BJ (cell line): Measurements from ENCODE around the gene SSTR1. TPM values are rescaled to one million over a fixed set of nuclear protein-coding genes. Genes with fewer than 3 reads are reported as not detected.

Experiments
- CTCF ChIA-PET: fragments of 350-600 bp; formaldehyde crosslinking; extraction: SDS; loops from one replicate; lab custom pipeline; 2021; ENCODE audit warnings: antibody characterized with exemption, inconsistent platforms; lab: Yijun Ruan, JAX
- POLR2A ChIA-PET: fragments of 300-600 bp; sonication (Branson Sonifier 250); formaldehyde crosslinking; extraction: SDS; loops from one replicate; lab custom pipeline; 2021; ENCODE audit warnings: antibody characterized with exemption; lab: Charles Lee
- DNase-seq: peaks from one replicate; pipeline ENCODE4 v3.0.0-alpha.2; 2011; ENCODE audit warnings: low read depth
- H3K27me3 ChIP-seq: 2 replicates; pipeline ENCODE4 v1.6.0; 2011; ENCODE audit warnings: low read length; ENCODE audit not compliant: control insufficient read depth, insufficient read depth
- H3K36me3 ChIP-seq: 2 replicates; pipeline ENCODE4 v1.5.1; 2011; ENCODE audit warnings: low read length; ENCODE audit not compliant: control insufficient read depth, insufficient read depth
- H3K4me3 ChIP-seq: 2 replicates; pipeline ENCODE4 v1.5.1; 2011; ENCODE audit warnings: low read depth, mild to moderate bottlenecking, control low read depth, low read length
- polyA plus RNA-seq: library from polyadenylated mRNA; depleted of rRNA; stranded (reverse); fragments of >200 nt; gene quantifications from 2 replicates; pipeline ENCODE4 v1.2.3, GENCODE V29; 2011
- TF ChIP-seq, protein P1 (sequence below): IDR thresholded peaks from 2 replicates; pipeline ENCODE4 v1.5.1; 2011; ENCODE audit warnings: low read depth, mild to moderate bottlenecking, control low read depth, inconsistent platforms, low read length, moderate library complexity; ENCODE audit not compliant: insufficient read depth

SSTR1 gene
- polyA plus RNA-seq, 1 experiment: 55.9 TPM

DNA sequence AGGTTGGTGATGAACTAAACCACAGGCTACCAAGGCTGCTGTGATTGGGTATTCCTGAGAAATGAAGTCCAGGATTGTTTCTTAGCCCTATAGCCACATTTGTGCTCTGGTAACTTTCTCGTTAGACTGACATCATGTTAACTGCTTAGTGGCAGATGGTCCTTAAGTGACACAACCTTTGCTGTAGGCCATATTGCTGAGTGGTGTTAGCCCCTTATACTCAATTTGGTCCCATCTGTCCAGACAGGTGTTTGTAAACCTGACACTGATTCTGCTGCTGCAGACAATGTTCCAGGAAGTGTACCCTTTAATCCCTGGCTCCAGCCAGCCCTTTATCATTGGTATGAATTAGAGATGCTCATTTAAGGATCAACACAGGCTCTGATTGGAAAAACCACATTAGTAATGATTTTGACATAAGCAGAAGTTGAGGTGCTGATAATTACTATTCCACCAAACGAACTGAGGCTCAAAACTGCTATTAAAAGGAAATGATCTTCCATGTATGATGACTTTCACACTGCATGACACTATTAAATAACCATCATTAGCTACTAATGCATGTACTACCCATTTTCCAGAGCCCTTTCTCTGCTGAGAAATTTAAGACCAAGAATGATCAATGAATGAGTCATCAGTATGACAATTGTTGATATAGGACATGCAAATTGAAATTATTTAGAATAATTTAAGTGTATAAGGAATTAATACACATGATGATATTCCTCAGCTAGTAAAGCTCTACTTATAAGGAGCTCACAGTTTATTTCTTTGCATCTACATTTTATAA, 3.6 kb upstream of the SSTR1 start:
- Histone ChIP-seq H3K4me3 (no peak overlapping the region), H3K36me3 (no peaks in the 10 kb centered on the region), H3K27me3 (no peaks in the 10 kb centered on the region)
- TF ChIP-seq, protein P1, sequence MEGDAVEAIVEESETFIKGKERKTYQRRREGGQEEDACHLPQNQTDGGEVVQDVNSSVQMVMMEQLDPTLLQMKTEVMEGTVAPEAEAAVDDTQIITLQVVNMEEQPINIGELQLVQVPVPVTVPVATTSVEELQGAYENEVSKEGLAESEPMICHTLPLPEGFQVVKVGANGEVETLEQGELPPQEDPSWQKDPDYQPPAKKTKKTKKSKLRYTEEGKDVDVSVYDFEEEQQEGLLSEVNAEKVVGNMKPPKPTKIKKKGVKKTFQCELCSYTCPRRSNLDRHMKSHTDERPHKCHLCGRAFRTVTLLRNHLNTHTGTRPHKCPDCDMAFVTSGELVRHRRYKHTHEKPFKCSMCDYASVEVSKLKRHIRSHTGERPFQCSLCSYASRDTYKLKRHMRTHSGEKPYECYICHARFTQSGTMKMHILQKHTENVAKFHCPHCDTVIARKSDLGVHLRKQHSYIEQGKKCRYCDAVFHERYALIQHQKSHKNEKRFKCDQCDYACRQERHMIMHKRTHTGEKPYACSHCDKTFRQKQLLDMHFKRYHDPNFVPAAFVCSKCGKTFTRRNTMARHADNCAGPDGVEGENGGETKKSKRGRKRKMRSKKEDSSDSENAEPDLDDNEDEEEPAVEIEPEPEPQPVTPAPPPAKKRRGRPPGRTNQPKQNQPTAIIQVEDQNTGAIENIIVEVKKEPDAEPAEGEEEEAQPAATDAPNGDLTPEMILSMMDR: no peak
- DNase-seq: no peak
- POLR2A ChIA-PET: interaction anchor here (0.6 kb wide), 1 partner anchor 9 kb away, joined by 3 read pairs; no protein-coding TSS in a partner anchor
- CTCF ChIA-PET: interaction anchor here (1.2 to 2.1 kb wide), 3 partner anchors 301 to 396 kb away, joined by 3 to 6 read pairs (median 6); no protein-coding TSS in a partner anchor

DNA sequence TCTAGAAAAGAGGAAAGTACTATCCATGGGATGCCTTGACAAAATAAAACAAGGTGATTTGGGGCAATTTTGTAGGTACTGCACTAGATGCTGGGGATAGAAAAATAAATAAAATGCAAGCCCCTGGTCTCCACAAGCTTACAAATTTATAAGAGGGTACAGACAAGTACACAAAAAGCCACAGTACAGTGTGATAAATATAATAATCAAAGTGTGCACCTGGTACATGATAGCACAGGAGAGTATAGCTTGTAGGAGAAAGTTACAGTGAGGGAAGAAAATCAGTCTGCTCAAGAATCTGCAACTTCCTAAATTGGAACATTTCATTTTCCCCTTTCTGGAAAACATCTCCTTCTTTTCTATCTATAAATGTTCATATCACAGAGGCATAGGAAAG, 3.0 kb upstream of the SSTR1 start:
- no peaks in the 10 kb centered on the region for H3K36me3 ChIP-seq
- H3K27me3 ChIP-seq: no peaks in the 10 kb centered on the region
- no peak overlapping the region for H3K4me3 ChIP-seq
- CTCF ChIA-PET: interaction anchor here (1.2 to 2.1 kb wide), 3 partner anchors 302 to 395 kb away, joined by 3 to 6 read pairs (median 6); no protein-coding TSS in a partner anchor
- no peak for DNase-seq
- POLR2A ChIA-PET: interaction anchor here (0.6 kb wide), 1 partner anchor 9 kb away, joined by 3 read pairs; no protein-coding TSS in a partner anchor
- TF ChIP-seq, protein P1: no peak

- Histone ChIP-seq H3K27me3 (no peaks in the 10 kb centered on the region), H3K4me3 (no peak overlapping the region), H3K36me3 (no peaks in the 10 kb centered on the region)
- POLR2A ChIA-PET: interaction anchor here (0.6 kb wide), 1 partner anchor 8 kb away, joined by 3 read pairs; no protein-coding TSS in a partner anchor
- TF ChIP-seq, protein P1: no peak
- CTCF ChIA-PET: interaction anchor here (0.8 to 2.1 kb wide), 4 partner anchors 9 to 395 kb away, joined by 3 to 6 read pairs (median 4); no protein-coding TSS in a partner anchor
- DNase-seq: no peak
Observed at GRCh38 chr14:38205119-38205813, 2.4 kb upstream of the SSTR1 start.

- Histone ChIP-seq H3K36me3 (no peaks in the 10 kb centered on the region; the same call in 1 of the 2 replicates), H3K4me3 (no peak overlapping the region), H3K27me3 (no peaks in the 10 kb centered on the region)
- no peak for DNase-seq
- CTCF ChIA-PET: interaction anchor here (0.8 to 2.1 kb wide), 3 partner anchors 10 to 356 kb away, joined by 3 to 6 read pairs (median 3); no protein-coding TSS in a partner anchor
- POLR2A ChIA-PET: no interaction called here
- TF ChIP-seq, protein P1: no peak
Observed at GRCh38 chr14:38205949-38206665, 1.6 kb upstream of the SSTR1 start.
